Stimulated activated naive B cell treated with anti-CD40 and anti-IgM and Interleukin-4, amounts not matched to agents 10 μg/mL and 1 μg/mL and 100 μg/mL, for 72 hours (primary cell): ENCODE results near the gene SHH.

Experiments
- ATAC-seq, 2 donors: fragments of 150-1000 bp; cut with Tn5 transposase; replicated peaks; 2 replicates each; pipeline ENCODE4 v1.10.0; 2021; ENCODE audit warnings: moderate library complexity in 1 of 2
- DNase-seq: peaks from one replicate; pipeline ENCODE4 v3.0.0; 2021
- H3K27ac Mint-ChIP-seq: one replicate; pipeline ENCODE4 v1.8.0; 2022; ENCODE audit warnings: mild to moderate bottlenecking, mixed read lengths
- H3K27me3 Mint-ChIP-seq, 2 donors: one replicate each; pipeline ENCODE4 v1.8.0; 2022; ENCODE audit warnings: mixed read lengths in 2 of 2
- H3K36me3 Mint-ChIP-seq, 2 donors: one replicate each; pipeline ENCODE4 v1.8.0; 2022; ENCODE audit warnings: mixed read lengths in 2 of 2, mild to moderate bottlenecking in 1 of 2
- H3K4me1 Mint-ChIP-seq, 2 donors: one replicate each; pipeline ENCODE4 v1.8.0; 2022; ENCODE audit warnings: mixed read lengths in 2 of 2, mild to moderate bottlenecking in 1 of 2
- H3K4me3 Mint-ChIP-seq, 2 donors: one replicate each; pipeline ENCODE4 v1.8.0; 2022; ENCODE audit warnings: mild to moderate bottlenecking in 2 of 2, mixed read lengths in 2 of 2, moderate library complexity in 1 of 2
- H3K9me3 Mint-ChIP-seq, 2 donors: one replicate each; pipeline ENCODE4 v1.8.0; 2022; ENCODE audit warnings: mixed read lengths in 2 of 2, mild to moderate bottlenecking in 1 of 2

SHH gene

GRCh38 chr7:155791214-155791737 lies 21.0 kb downstream of the SHH start:
- ATAC-seq (no peak), DNase-seq (no peak)
- Mint-ChIP-seq H3K4me1 (peaks cover 5 to 6% of the 10 kb centered on the region in 2 donors), H3K9me3 (no peaks in the 10 kb centered on the region), H3K27me3 (peaks cover 7 to 20% of the 10 kb centered on the region in 2 donors), H3K4me3 (no peak overlapping the region), H3K27ac (no peak overlapping the region), H3K36me3 (peaks cover 3 to 10% of the 10 kb centered on the region in 2 donors)

DNA sequence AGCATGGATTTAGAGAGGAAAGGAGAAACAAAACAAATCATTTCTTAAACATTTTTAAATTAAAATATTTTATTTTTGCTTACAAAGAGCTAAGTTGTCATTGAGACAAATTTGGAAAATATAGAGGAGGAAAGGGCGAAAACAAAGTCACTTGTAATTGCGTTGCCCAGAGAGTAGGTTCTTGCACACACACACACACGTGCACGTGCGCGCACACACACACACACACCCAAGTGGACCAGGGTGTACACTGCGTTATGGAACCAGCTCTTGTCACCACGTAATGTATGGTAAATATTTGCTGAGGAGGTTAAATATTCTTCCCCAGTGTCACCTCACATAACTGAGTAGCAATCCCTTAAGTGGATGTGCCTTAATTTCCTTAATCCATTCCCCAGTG lies 21.6 kb downstream of the SHH start:
- no peaks in the 10 kb centered on the region for H3K9me3 Mint-ChIP-seq
- no peak overlapping the region for H3K27ac Mint-ChIP-seq
- DNase-seq (no peak), ATAC-seq (no peak)
- H3K27me3 Mint-ChIP-seq: peaks cover 13 to 18% of the 10 kb centered on the region in 2 donors
- H3K4me3 Mint-ChIP-seq: no peak overlapping the region
- peaks cover 6 to 9% of the 10 kb centered on the region in 2 donors for H3K4me1 Mint-ChIP-seq
- H3K36me3 Mint-ChIP-seq: peaks cover 7 to 16% of the 10 kb centered on the region in 2 donors

DNA sequence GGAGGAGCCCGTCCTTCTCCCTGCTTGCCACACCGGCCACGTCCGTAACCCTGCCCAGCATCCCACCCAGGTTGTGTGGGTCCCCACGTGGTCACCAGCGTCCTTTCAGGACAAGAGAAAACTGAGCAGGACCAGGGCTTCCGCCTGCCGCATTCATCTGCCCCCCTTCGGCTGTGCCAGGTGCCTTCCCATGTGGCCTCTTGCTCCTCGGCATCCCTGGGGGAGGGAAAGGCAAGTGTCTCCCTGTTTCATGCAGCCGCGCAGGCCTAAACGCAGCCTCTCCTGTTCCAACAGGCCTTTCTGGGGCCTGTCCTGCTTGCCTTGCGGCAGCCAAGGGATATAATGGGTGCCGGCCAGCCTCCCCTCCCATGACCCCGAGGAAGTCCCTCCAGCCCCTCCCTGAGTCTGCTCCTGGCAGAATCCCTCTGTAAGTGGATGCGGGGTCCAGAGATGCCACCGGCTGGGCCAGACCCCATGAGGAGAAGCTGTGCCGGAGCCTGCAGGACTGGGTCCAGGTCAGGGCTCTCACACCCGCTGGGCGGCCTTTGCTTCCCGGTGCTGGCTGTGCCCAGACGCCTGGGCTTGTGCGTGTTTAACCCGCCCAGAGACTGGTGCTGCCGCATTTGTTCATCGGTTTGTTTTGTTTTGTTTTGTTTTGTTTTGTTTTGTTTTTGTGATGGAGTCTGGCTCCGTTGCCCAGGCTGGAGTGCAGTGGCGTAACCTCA lies 23.1 kb downstream of the SHH start:
- H3K4me1 Mint-ChIP-seq: peaks cover 6 to 9% of the 10 kb centered on the region in 2 donors
- DNase-seq (no peak), ATAC-seq (no peak)
- H3K4me3 Mint-ChIP-seq: no peak overlapping the region
- peaks cover 13 to 14% of the 10 kb centered on the region in 2 donors for H3K27me3 Mint-ChIP-seq
- H3K27ac Mint-ChIP-seq: peak overlapping the region; percentile 59
- no peaks in the 10 kb centered on the region for H3K9me3 Mint-ChIP-seq
- peaks cover 12 to 27% of the 10 kb centered on the region in 2 donors for H3K36me3 Mint-ChIP-seq

DNA sequence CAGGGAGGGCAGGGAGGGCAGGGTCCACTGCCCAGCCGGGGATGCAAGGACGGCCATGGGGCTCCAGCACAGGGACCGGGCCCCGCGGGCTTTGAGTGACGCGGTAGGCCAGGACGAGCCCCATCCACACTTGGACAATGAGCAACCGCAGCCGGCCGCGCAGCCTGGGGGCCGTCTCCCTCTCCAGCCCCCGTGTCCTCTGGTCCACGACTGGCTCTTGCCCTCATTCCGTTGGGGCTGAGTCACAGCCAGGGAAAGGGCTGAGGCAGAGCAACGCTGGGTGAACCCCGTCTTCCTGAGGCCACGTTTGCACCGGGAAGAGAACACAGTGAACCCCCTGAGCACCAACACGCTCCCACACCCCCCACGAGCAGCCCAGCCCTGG lies 23.7 kb downstream of the SHH start:
- Mint-ChIP-seq H3K4me3 (no peak overlapping the region), H3K36me3 (peaks cover 17 to 33% of the 10 kb centered on the region in 2 donors), H3K27me3 (peaks cover 13 to 14% of the 10 kb centered on the region in 2 donors), H3K4me1 (peaks cover 6 to 9% of the 10 kb centered on the region in 2 donors), H3K27ac (no peak overlapping the region), H3K9me3 (no peaks in the 10 kb centered on the region)
- DNase-seq (no peak), ATAC-seq (no peak)

DNA sequence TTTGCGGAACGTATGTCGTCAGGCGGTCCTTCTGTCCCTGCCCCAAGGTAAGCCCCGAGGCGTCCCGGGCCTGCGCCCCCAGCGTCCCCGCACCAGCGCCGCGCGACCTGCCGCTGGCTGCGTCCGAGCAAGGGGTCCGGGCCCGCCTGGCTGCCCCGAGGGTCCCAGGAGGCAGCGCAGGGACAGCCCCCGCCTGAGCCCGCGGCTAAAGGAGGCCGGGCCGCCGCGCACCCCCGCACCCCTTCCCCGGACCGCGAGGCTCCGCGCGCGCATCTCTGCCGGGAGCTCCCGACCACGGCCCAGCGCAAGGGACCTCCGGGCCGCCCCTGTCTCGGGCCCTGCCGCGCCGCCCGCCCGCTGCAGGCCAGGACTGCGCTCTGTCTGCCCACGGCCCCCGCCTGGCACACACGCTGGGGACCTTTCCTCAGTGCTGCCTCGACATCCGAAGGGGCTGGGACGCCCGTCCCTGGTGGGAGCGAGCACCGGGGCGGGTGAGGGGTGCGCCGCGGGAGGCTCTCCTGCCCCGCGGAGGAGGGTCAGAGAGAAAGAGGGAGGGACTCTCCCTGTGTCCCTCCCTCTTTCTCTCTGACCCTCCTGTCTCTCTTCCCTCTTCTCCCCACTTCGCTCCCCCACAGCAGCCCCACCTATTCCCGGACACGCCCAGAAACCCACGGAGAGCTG lies 25.0 kb downstream of the SHH start:
- Mint-ChIP-seq H3K4me3 (peak overlapping the region; percentile 72 to 80), H3K4me1 (peaks cover 6 to 9% of the 10 kb centered on the region in 2 donors)
- peak; percentile 58 to 63 for ATAC-seq

GRCh38 chr7:155786491-155786890 lies 25.8 kb downstream of the SHH start:
- Mint-ChIP-seq H3K36me3 (peaks cover 28 to 48% of the 10 kb centered on the region in 2 donors), H3K27ac (no peak overlapping the region), H3K4me1 (peaks cover 6 to 9% of the 10 kb centered on the region in 2 donors), H3K9me3 (no peaks in the 10 kb centered on the region), H3K4me3 (peak overlapping the region in 1 of 2 donors; percentile 25), H3K27me3 (peaks cover 13 to 14% of the 10 kb centered on the region in 2 donors)
- ATAC-seq: no peak
- no peak for DNase-seq

More for the DNA sequence above, 25.0 kb downstream of the SHH start:
- Mint-ChIP-seq H3K9me3 (no peaks in the 10 kb centered on the region), H3K27me3 (peaks cover 13 to 14% of the 10 kb centered on the region in 2 donors), H3K27ac (no peak overlapping the region), H3K36me3 (peaks cover 22 to 41% of the 10 kb centered on the region in 2 donors)
- DNase-seq: no peak

GRCh38 chr7:155785536-155785935 lies 26.7 kb downstream of the SHH start:
- DNase-seq: no peak
- H3K4me1 Mint-ChIP-seq: peaks cover 6 to 9% of the 10 kb centered on the region in 2 donors
- no peaks in the 10 kb centered on the region for H3K9me3 Mint-ChIP-seq
- H3K27ac Mint-ChIP-seq: no peak overlapping the region
- ATAC-seq: no peak
- peaks cover 13 to 14% of the 10 kb centered on the region in 2 donors for H3K27me3 Mint-ChIP-seq
- peaks cover 37 to 58% of the 10 kb centered on the region in 2 donors for H3K36me3 Mint-ChIP-seq
- no peak overlapping the region for H3K4me3 Mint-ChIP-seq

- peak overlapping the region; percentile 77 for H3K27ac Mint-ChIP-seq
These were observed 29.8 kb downstream of the SHH start for GRCh38 chr7:155782466-155782865.

GRCh38 chr7:155781433-155781832 lies 30.8 kb downstream of the SHH start:
- H3K9me3 Mint-ChIP-seq: no peaks in the 10 kb centered on the region
- no peak for DNase-seq
- no peak overlapping the region for H3K4me3 Mint-ChIP-seq
- peaks cover 45 to 73% of the 10 kb centered on the region in 2 donors for H3K36me3 Mint-ChIP-seq
- ATAC-seq: no peak
- H3K4me1 Mint-ChIP-seq: peaks cover 0 to 4% of the 10 kb centered on the region in 2 donors
- H3K27ac Mint-ChIP-seq: no peak overlapping the region
- peaks cover 0 to 7% of the 10 kb centered on the region in 2 donors for H3K27me3 Mint-ChIP-seq

More at GRCh38 chr7:155782466-155782865, 29.8 kb downstream of the SHH start:
- H3K4me1 Mint-ChIP-seq: peaks cover under 1 to 4% of the 10 kb centered on the region in 2 donors
- ATAC-seq (no peak), DNase-seq (no peak)
- H3K9me3 Mint-ChIP-seq: no peaks in the 10 kb centered on the region
- peaks cover under 1 to 8% of the 10 kb centered on the region in 2 donors for H3K27me3 Mint-ChIP-seq
- H3K36me3 Mint-ChIP-seq: peaks cover 42 to 67% of the 10 kb centered on the region in 2 donors
- no peak overlapping the region for H3K4me3 Mint-ChIP-seq

DNA sequence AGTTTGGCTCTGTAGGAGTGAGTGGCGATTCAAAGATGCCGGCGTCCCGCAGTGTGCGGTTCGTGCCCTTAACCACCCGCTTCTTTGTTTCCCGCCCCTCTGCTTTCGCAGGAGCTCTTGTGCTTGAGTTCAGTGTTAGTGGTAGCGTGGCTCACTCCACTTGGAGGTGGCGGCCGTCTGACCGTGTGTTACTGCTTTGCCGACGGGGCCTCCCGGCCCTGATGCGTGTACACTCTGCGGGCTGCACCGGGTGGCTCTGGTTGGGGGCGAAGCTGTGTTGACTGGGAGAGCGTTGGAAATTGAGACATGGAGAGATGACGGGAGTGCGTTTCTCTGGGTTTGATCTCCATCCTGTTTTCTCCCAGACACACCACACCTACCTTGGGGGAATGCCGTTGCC lies 31.4 kb downstream of the SHH start:
- H3K27me3 Mint-ChIP-seq: peaks cover 0 to 3% of the 10 kb centered on the region in 2 donors
- no peak overlapping the region for H3K4me3 Mint-ChIP-seq
- H3K27ac Mint-ChIP-seq: peak overlapping the region; percentile 34
- no peaks in the 10 kb centered on the region for H3K9me3 Mint-ChIP-seq
- DNase-seq: no peak
- peaks cover 0 to 1% of the 10 kb centered on the region in 2 donors for H3K4me1 Mint-ChIP-seq
- peaks cover 47 to 69% of the 10 kb centered on the region in 2 donors for H3K36me3 Mint-ChIP-seq
- ATAC-seq: no peak

DNA sequence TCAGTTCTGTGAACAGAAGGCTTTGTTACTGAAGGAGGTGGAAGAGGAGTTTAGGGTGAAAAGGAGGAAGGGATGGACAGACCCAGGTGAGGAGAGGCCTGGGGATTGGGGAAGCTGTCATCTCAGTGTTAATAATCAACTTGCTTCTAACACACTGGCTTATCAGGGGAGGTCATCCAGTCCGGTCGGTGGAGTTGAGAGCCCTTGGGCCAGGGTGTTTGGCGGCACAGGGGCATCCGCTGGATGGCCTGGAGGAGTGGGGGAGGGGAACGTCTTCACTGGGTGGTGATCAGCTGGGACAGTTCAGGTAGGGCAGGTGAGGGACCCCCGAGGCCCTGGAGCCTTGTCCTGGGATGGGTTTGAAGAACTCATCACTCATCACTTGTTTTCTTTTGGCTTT lies 33.9 kb downstream of the SHH start:
- no peaks in the 10 kb centered on the region for H3K4me1 Mint-ChIP-seq

GRCh38 chr7:155776606-155777005 lies 35.7 kb downstream of the SHH start:
- DNase-seq (no peak), ATAC-seq (no peak)
- Mint-ChIP-seq H3K9me3 (no peaks in the 10 kb centered on the region), H3K36me3 (peaks cover 42 to 50% of the 10 kb centered on the region in 2 donors), H3K27ac (peak overlapping the region; percentile 31), H3K4me3 (no peak overlapping the region), H3K27me3 (no peaks in the 10 kb centered on the region), H3K4me1 (no peaks in the 10 kb centered on the region)

More for the DNA sequence above, 33.9 kb downstream of the SHH start:
- no peaks in the 10 kb centered on the region for H3K27me3 Mint-ChIP-seq
- H3K9me3 Mint-ChIP-seq: no peaks in the 10 kb centered on the region
- no peak overlapping the region for H3K4me3 Mint-ChIP-seq
- no peak overlapping the region for H3K27ac Mint-ChIP-seq
- peaks cover 49 to 64% of the 10 kb centered on the region in 2 donors for H3K36me3 Mint-ChIP-seq
- DNase-seq (no peak), ATAC-seq (no peak)

DNA sequence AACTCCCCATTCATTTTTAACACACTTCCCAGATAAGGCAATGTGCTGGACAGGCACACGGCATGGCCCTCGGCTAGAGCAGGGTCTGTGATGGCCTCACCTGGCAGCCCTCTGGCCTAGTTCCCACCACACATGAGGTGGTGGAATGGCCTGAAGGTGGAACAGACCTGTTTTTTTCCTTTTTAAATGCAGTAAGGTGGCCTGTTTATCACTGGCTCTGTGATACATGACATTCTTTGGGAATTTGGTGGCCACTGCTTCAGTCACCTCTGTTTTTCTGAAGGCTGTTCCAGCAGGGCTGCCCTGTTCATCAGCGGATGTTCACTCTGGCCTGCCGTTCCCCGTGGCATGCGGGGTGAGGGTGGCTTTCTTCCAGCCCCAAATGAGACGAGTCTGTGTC lies 36.6 kb downstream of the SHH start:
- Mint-ChIP-seq H3K4me3 (no peak overlapping the region), H3K27me3 (no peaks in the 10 kb centered on the region), H3K9me3 (no peaks in the 10 kb centered on the region), H3K36me3 (peaks cover 37 to 44% of the 10 kb centered on the region in 2 donors), H3K27ac (no peak overlapping the region), H3K4me1 (no peaks in the 10 kb centered on the region)
- DNase-seq: no peak
- ATAC-seq: no peak

DNA sequence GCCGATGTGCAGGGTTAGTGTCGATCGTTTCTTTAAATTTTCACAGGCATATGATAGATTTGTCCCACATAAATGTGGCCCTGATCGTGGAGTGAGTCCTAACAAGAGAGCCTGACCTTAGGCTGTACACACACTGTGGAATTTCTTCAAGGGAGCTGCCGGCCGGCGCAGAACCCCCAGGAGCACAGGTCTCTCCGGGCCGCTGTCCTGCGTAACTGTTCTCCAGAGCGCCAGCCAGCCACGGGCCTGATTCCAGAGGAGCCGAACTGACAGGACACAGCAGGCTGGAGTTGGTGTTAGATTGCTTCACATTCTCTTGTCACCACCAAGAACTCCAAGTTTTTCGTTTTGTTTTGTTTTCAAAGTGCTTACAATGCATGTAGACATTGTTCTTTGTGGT lies 37.3 kb downstream of the SHH start:
- H3K4me1 Mint-ChIP-seq: peaks cover under 1% of the 10 kb centered on the region in 2 donors
- DNase-seq: no peak
- H3K27me3 Mint-ChIP-seq: no peaks in the 10 kb centered on the region
- no peak overlapping the region for H3K4me3 Mint-ChIP-seq
- no peaks in the 10 kb centered on the region for H3K9me3 Mint-ChIP-seq
- no peak for ATAC-seq
- H3K36me3 Mint-ChIP-seq: peaks cover 33 to 39% of the 10 kb centered on the region in 2 donors
- peak overlapping the region; percentile 28 for H3K27ac Mint-ChIP-seq
